ENCODE data around the gene SLAMF8.
A peak's percentile ranks its signal among the peaks of the same experiment; 100 is the strongest.

The SLAMF8 gene

DNA sequence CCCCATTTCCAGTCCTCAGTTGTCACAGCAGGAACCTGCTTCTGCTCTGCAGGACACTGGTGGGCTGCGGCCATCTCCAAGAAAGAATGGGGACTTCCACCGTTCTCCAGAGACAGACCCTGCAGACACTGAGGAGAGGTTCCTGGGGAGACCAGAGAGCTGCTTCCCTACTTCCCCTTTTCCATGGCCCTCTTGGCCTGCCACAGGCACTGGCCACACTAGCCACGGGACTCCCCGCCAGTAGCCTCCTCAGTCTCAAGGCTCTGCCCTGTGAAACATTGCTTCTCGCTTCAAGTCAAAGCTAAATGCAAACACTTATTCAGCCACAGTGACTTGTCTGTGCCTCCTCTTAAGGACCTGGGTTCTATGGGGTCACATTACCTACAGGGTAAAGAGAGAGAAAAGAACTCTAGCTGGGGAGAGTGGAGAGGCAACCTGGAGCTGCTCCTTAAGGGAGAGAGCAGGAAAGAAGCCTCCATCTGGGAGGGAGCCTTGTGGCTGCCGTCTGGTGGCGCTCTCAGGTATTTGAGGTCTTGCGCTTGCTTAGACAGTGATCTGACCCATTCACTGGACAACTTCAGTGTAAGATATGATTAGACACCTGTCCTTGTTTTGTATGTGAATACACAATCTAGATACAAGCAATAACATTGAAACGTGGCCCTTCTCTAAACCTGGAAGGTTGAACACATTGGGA lies 5.4 kb upstream of the SLAMF8 start:
- DNase-seq = no peak

DNA sequence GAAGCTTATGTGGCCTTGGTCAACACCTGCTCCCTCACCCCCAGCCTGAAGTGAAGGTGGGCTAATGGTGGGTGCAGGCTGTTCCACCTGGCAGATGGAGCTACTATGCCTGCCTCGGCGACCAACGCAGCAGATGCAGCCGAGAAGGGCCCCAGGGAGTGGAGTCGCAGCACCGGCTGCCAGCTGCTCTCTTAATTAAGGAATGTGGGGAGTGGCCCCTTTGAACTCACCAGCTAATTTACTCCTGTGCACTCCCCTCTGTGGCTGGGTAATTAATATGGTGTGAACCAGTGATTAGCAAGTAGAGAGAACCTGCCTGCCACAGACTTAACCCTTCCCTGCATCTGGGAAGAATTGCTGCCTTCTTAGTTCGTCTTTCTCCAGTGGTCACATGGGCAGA lies 3.3 kb upstream of the SLAMF8 start:
- no peak for DNase-seq

GRCh38 chr1:159825564-159825963 lies 1.1 kb upstream of the SLAMF8 start:
- no peak for DNase-seq

DNA sequence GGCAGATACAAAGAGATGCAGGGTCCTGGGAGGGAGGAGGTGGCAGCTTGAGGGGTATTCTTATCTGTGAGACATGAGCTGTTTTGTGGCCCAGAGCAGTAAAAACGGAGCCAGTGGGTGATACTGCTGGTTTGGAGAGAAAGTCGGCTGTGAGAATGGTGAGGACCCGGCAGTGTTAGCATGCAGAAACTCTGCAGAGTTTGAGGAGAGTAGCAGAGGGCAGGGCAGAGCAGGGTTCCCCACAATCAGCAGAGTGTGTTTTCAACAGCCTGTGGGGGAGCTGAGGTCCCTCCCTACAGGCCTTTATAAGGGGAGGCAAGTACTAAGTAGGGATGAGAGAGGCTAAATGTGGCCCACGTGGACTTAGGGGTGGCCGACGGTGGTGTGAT lies 423 bp downstream of the SLAMF8 start:
- no peak for DNase-seq

DNA sequence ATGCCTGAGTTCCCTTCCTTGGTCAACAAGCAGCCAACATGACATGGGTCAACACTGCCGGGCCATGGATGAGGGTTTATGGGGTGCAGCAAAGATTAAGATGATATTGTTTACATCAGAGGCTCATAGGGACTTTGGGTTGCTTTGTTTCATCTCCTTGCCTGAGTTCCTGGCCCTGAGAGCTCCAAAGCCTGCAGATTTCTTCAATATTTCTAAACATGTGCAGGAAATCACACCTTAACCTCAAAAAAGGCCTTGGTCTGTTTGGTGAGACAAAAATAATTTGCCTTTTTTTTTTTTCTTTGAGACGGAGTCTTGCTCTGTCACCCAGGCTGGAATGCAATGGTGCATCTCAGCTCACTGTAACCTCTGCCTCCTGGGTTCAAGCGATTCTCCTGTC lies 876 bp downstream of the SLAMF8 start:
- DNase-seq = no peak

- no peak for DNase-seq
These were observed 1.5 kb downstream of the SLAMF8 start for GRCh38 chr1:159828176-159828575.

GRCh38 chr1:159828581-159829272 lies 2.1 kb downstream of the SLAMF8 start:
- no peak for DNase-seq

DNA sequence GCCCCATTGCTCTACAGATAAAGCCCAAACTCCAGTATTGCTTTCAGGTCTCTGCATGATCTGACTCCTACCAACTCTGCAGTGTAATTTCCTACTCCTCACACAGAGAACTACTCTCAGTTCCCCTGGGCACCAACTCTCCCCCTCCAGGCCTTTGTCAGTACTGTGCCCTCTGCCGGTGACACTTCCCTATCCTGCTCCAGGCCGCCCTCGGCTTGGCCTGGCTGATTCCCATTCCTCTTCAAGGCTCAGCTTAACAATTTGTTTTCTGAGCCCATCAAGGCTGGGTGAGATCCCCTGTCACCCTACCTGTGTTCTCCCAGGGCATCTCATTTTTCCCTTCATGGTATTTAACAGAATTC lies 2.6 kb downstream of the SLAMF8 start:
- DNase-seq = no peak

GRCh38 chr1:159829822-159830465 lies 3.3 kb downstream of the SLAMF8 start:
- DNase-seq = peak; percentile 39

- no peak for DNase-seq
These were observed 4.0 kb downstream of the SLAMF8 start for GRCh38 chr1:159830722-159831121.

- no peak for DNase-seq
These were observed 4.9 kb downstream of the SLAMF8 start for GRCh38 chr1:159831412-159832141.

GRCh38 chr1:159832309-159832708 lies 5.6 kb downstream of the SLAMF8 start:
- DNase-seq = no peak

DNA sequence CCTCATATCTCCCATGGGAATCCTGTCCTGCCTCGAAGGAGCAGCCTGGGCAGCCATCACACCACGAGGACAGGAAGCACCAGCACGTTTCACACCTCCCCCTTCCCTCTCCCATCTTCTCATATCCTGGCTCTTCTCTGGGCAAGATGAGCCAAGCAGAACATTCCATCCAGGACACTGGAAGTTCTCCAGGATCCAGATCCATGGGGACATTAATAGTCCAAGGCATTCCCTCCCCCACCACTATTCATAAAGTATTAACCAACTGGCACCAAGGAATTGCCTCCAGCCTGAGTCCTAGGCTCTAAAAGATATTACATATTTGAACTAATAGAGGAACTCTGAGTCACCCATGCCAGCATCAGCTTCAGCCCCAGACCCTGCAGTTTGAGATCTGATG lies 8.7 kb downstream of the SLAMF8 start:
- DNase-seq = no peak

DNA sequence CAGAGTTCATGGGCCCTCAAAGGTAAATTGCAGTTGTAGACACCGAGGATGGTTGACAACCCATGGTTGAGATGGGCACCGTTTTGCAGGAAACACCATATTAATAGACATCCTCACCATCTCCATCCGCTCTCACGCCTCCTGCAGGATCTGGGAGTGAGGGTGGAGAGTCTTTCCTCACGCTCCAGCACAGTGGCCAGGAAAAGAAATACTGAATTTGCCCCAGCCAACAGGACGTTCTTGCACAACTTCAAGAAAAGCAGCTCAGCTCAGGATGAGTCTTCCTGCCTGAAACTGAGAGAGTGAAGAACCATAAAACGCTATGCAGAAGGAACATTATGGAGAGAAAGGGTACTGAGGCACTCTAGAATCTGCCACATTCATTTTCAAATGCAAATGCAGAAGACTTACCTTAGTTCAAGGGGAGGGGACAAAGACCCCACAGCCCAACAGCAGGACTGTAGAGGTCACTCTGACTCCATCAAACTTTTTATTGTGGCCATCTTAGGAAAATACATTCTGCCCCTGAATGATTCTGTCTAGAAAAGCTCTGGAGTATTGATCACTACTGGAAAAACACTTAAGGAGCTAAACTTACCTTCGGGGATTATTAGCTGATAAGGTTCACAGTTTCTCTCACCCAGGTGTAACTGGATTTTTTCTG lies 9.3 kb downstream of the SLAMF8 start:
- DNase-seq = no peak

- no peak for DNase-seq
These were observed 12.0 kb downstream of the SLAMF8 start for GRCh38 chr1:159838715-159839114.

- no peak for DNase-seq
These were observed 12.6 kb downstream of the SLAMF8 start for GRCh38 chr1:159839116-159839849.

- no peak for DNase-seq
These were observed 15.1 kb downstream of the SLAMF8 start for GRCh38 chr1:159841749-159842148.

DNA sequence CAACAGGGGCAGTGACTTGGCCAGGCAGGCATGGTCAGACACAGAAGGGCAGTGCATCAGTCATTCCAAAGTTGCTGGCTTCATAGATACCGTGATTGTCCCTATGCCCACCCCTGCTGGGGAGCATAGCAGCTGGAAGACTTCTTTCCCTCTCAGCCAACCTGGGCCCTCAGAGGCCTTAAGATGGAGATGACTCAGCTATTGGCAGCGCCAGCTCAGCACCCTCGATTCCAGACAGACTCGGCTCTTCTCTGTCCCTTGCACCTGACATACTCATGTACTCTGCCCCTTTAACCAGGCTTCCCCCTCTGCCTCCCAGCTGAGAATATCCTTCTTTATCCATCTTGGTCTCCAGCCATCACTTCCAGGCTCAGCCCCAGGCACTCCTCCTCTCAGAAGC lies 16.8 kb downstream of the SLAMF8 start:
- no peak for DNase-seq

GRCh38 chr1:159845751-159846629 lies 19.3 kb downstream of the SLAMF8 start:
- no peak for DNase-seq

- no peak for DNase-seq
These were observed 20.6 kb downstream of the SLAMF8 start for GRCh38 chr1:159847231-159847630.

- DNase-seq = no peak
These were observed 21.7 kb downstream of the SLAMF8 start for GRCh38 chr1:159848326-159848725.
